ENCODE results near the gene SDCCAG8.

The SDCCAG8 gene

GRCh38 chr1:243390162-243390791 is 134.4 kb downstream of the SDCCAG8 start:
- no peak for DNase-seq (ENCODE audit: low spot score)

- no peak for DNase-seq (ENCODE audit: low spot score)
Observed at GRCh38 chr1:243391355-243391754, 135.5 kb downstream of the SDCCAG8 start.

- DNase-seq (ENCODE audit: low spot score) = no peak
Observed at GRCh38 chr1:243393096-243393495, 137.3 kb downstream of the SDCCAG8 start.

- no peak for DNase-seq (ENCODE audit: low spot score)
Observed at GRCh38 chr1:243394066-243394465, 138.2 kb downstream of the SDCCAG8 start.

- DNase-seq (ENCODE audit: low spot score) = no peak
Observed at GRCh38 chr1:243394601-243395464, 139.0 kb downstream of the SDCCAG8 start.

- DNase-seq (ENCODE audit: low spot score) = no peak
Observed at GRCh38 chr1:243396424-243396823, 140.6 kb downstream of the SDCCAG8 start.

- no peak for DNase-seq (ENCODE audit: low spot score)
Observed at GRCh38 chr1:243396876-243397275, 141.0 kb downstream of the SDCCAG8 start.

- DNase-seq (ENCODE audit: low spot score) = no peak
Observed at GRCh38 chr1:243397613-243398321, 141.9 kb downstream of the SDCCAG8 start.

GRCh38 chr1:243399561-243400155 is 143.8 kb downstream of the SDCCAG8 start:
- no peak for DNase-seq (ENCODE audit: low spot score)

GRCh38 chr1:243402868-243403267 is 147.0 kb downstream of the SDCCAG8 start:
- no peak for DNase-seq (ENCODE audit: low spot score)

- no peak for DNase-seq (ENCODE audit: low spot score)
Observed at GRCh38 chr1:243406424-243406823, 150.6 kb downstream of the SDCCAG8 start.

- DNase-seq (ENCODE audit: low spot score) = no peak
Observed at GRCh38 chr1:243407284-243408018, 151.6 kb downstream of the SDCCAG8 start.

- no peak for DNase-seq (ENCODE audit: low spot score)
Observed at GRCh38 chr1:243408479-243408878, 152.6 kb downstream of the SDCCAG8 start.

GRCh38 chr1:243409284-243409683 is 153.4 kb downstream of the SDCCAG8 start:
- no peak for DNase-seq (ENCODE audit: low spot score)

- DNase-seq (ENCODE audit: low spot score) = no peak
Observed at GRCh38 chr1:243411472-243411871, 155.6 kb downstream of the SDCCAG8 start.

GRCh38 chr1:243413431-243414151 is 157.8 kb downstream of the SDCCAG8 start:
- no peak for DNase-seq (ENCODE audit: low spot score)

GRCh38 chr1:243414152-243414494 is 158.3 kb downstream of the SDCCAG8 start:
- no peak for DNase-seq (ENCODE audit: low spot score)

GRCh38 chr1:243415663-243416408 is 160.0 kb downstream of the SDCCAG8 start:
- peak; percentile 8 for DNase-seq (ENCODE audit: low spot score)

- no peak for DNase-seq (ENCODE audit: low spot score)
Observed at GRCh38 chr1:243416495-243416894, 160.7 kb downstream of the SDCCAG8 start.

Data from SW480 (cell line).